Esophagus squamous epithelium (tissue), 5 donors: Measurements from ENCODE around the gene BZW1. TPM values are rescaled to one million over a fixed set of nuclear protein-coding genes. Genes with fewer than 3 reads are reported as not detected.

Experiments used
- DNase-seq: peaks from one replicate; lab custom pipeline; 2025; lab: John Stamatoyannopoulos, UW
- H3K27ac ChIP-seq, 4 donors: fragments of 200-600 bp; sonication (generic); one replicate each; pipeline ENCODE4 v1.5.1; 2016 to 2019; ENCODE audit warnings: mild to moderate bottlenecking in 1 of 4
- H3K27me3 ChIP-seq, 4 donors: fragments of 200-600 bp; sonication (generic); 1 replicate in 3 of 4; 2 replicates in 1 of 4; pipeline versions ENCODE4 v1.5.1 to v1.6.0; 2017 to 2021; ENCODE audit warnings: antibody characterized with exemption in 1 of 4
- H3K36me3 ChIP-seq, 3 donors: fragments of 200-600 bp; sonication (generic); one replicate each; pipeline ENCODE4 v1.5.1; 2016 to 2019
- H3K4me1 ChIP-seq, 3 donors: fragments of 200-600 bp; sonication (generic); one replicate each; pipeline ENCODE4 v1.5.1; 2017 to 2019
- H3K4me3 ChIP-seq, 4 donors: fragments of 200-600 bp; sonication (generic); 1 replicate in 3 of 4; 2 replicates in 1 of 4; pipeline ENCODE4 v1.5.1; 2016 to 2019; ENCODE audit warnings: mild to moderate bottlenecking in 2 of 4, moderate library complexity in 1 of 4
- H3K9me3 ChIP-seq, 3 donors: fragments of 200-600 bp; sonication (generic); one replicate each; pipeline ENCODE4 v1.5.1; 2016 to 2019
- POLR2A ChIP-seq, 4 donors: fragments of 450-650 bp; IDR thresholded peaks; one replicate each; pipeline ENCODE4 v1.6.1; 2017; ENCODE audit warnings: antibody characterized with exemption in 4 of 4, mild to moderate bottlenecking in 4 of 4, moderate library complexity in 3 of 4
- WGBS, 2 donors: methylation state at CpG; one replicate each; pipeline ENCODE4 v1.1.5; 2018; 5-methylcytosine and 5-hydroxymethylcytosine counted together
- intact Hi-C: fragments of 100-400 bp; cut with DNase I; formaldehyde crosslinking; loops from one replicate; pipeline ENCODE4 v1.15.0; 2022
- small RNA-seq, 4 donors: library from RNA; depleted of rRNA; stranded (forward); fragments of <200 nt; gene quantifications; one replicate each; pipeline ENCODE3, GENCODE V24; 2016
- total RNA-seq, 4 donors: library from RNA; depleted of rRNA; stranded (reverse); fragments of >200 nt; gene quantifications; one replicate each; pipeline ENCODE4 v1.1.0, GENCODE V29; 2016
- TF ChIP-seq, protein P1 (sequence below), 6 experiments: fragments of 450-650 bp in 4 of 6; fragments of 200-600 bp in 2 of 6; sonication (generic) in 2 of 6; IDR thresholded peaks; one replicate each; pipeline ENCODE4 v1.5.1; 2016 to 2019; ENCODE audit warnings: antibody characterized with exemption in 6 of 6, mild to moderate bottlenecking in 4 of 6, moderate library complexity in 4 of 6
- donor health status: DM: yes; HTN: yes; CAD: no.

The BZW1 gene
- total RNA-seq, 4 donors from 2014 or later: 129 to 303 (median 251) TPM

DNA sequence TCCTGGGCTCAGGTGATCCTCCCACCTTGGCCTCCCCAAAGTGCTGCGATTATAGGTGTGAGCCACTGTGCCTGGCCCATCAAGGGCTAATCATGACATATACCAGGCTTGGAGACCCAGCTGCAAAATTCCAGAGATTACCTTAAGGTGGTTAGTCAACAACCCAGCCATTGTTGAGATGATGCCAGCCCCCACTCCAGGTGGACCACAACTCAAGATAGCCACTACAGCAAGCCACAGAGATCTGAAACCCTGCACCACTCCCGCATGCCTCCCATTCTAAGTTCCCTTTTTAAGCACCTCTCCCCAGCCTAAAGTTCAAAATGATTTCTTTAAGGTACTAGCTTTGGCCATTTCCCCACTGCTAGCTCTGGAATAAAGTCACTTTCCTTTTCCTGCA is 57.3 kb downstream of the BZW1 start:
- Histone ChIP-seq H3K4me1 (peaks cover 5 to 30% (median 9%) of the 10 kb centered on the region in 3 donors), H3K9me3 (no peaks in the 10 kb centered on the region), H3K27ac (no peak overlapping the region), H3K27me3 (no peaks in the 10 kb centered on the region), H3K36me3 (peaks cover 0 to 42% (median 0%) of the 10 kb centered on the region in 3 donors), H3K4me3 (no peak overlapping the region)
- intact Hi-C loops: no loop called here
- 85 to 93% methylated on average over 2 of the region's 2 CpGs for WGBS, 2 donors
- no peak for DNase-seq
- TF ChIP-seq, protein P1, sequence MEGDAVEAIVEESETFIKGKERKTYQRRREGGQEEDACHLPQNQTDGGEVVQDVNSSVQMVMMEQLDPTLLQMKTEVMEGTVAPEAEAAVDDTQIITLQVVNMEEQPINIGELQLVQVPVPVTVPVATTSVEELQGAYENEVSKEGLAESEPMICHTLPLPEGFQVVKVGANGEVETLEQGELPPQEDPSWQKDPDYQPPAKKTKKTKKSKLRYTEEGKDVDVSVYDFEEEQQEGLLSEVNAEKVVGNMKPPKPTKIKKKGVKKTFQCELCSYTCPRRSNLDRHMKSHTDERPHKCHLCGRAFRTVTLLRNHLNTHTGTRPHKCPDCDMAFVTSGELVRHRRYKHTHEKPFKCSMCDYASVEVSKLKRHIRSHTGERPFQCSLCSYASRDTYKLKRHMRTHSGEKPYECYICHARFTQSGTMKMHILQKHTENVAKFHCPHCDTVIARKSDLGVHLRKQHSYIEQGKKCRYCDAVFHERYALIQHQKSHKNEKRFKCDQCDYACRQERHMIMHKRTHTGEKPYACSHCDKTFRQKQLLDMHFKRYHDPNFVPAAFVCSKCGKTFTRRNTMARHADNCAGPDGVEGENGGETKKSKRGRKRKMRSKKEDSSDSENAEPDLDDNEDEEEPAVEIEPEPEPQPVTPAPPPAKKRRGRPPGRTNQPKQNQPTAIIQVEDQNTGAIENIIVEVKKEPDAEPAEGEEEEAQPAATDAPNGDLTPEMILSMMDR (IDR thresholded peaks at IDR 0.05): no peak
- TF ChIP-seq POLR2A (IDR thresholded peaks at IDR 0.05): no peak

DNA sequence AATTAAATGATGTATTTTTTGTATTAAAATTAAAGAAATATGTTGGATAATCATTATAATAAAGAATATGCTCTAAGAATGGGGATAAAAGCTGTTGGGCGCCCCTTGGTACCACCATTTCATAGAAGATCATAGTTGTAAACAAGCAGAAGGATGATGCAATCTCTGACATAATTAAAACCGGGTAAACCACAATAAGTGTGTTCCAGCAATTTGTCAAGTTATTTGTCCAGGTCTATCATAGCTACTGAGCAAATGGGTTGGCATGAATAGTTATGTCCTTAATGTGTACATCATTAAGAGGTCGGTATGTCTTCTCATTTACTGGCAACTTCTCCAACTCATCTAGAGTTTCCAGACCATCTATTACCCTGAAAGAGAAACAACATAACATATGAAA is 59.4 kb downstream of the BZW1 start:
- no peaks in the 10 kb centered on the region for H3K27me3 ChIP-seq
- H3K27ac ChIP-seq: no peak overlapping the region
- peaks cover 0 to 15% (median 5%) of the 10 kb centered on the region in 3 donors for H3K4me1 ChIP-seq
- peaks cover 8 to 63% (median 8%) of the 10 kb centered on the region in 3 donors for H3K36me3 ChIP-seq
- no peaks in the 10 kb centered on the region for H3K9me3 ChIP-seq
- DNase-seq: no peak
- WGBS, 2 donors: 61 to 69% methylated on average over 3 of the region's 3 CpGs
- no peak for TF ChIP-seq POLR2A (IDR thresholded peaks at IDR 0.05)
- TF ChIP-seq, protein P1 (IDR thresholded peaks at IDR 0.05): no peak
- intact Hi-C loops: no loop called here
- no peak overlapping the region for H3K4me3 ChIP-seq

DNA sequence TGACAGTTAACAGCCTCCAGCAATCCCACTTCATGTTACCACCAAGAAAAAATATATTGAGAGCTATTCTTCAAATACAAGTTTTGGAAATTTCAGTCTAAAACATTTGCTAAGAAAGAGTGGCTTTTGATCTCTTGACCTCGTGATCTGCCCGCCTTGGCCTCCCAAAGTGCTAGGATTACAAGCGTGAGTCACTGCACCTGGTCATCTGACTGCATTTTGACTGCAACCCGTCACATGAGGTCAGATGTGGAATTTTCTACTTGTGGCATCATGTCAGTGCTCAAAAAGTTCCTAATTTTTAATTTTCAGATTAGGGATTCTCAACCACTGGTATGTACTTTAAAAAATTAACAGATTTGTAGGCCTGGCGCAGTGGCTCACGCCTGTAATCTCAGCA is 61.9 kb downstream of the BZW1 start:
- Histone ChIP-seq H3K27ac (no peak overlapping the region), H3K36me3 (peaks cover 8 to 87% (median 9%) of the 10 kb centered on the region in 3 donors), H3K27me3 (no peaks in the 10 kb centered on the region), H3K4me1 (no peaks in the 10 kb centered on the region), H3K9me3 (no peaks in the 10 kb centered on the region), H3K4me3 (no peak overlapping the region)
- TF ChIP-seq POLR2A (IDR thresholded peaks at IDR 0.05): no peak
- TF ChIP-seq, protein P1 (IDR thresholded peaks at IDR 0.05): no peak
- DNase-seq: no peak
- intact Hi-C loops: no loop called here
- 89 to 90% methylated on average over 5 to 6 of the region's 6 CpGs for WGBS, 2 donors

Small RNAs within 50 kb of the gene (small RNA-seq; reads per million reads assigned to genes)
- gene RF00019: 0 reads per million in 4 donors
- gene RNA5SP115: 0 reads per million in 4 donors
- 0 reads per million in 4 donors for gene RNU1-133P
- gene RNU6-31P: 0.07 to 2.2 (median 0.47) reads per million in 4 donors

Other genes with a start within 250 kb of the BZW1 start
- gene AOX1, start 225.9 kb upstream of the BZW1 start, total RNA-seq: 10 to 100 TPM in 2 of 4 donors, 1 to 10 TPM in 2; 3.2 to 69.4 (median 14.6) TPM
- 100 to 1,000 TPM in 1 of 4 donors, 10 to 100 TPM in 3; 59.4 to 161 (median 74.7) TPM for gene CLK1, start 52.7 kb downstream of the BZW1 start, total RNA-seq
- gene PPIL3, start 77.2 kb downstream of the BZW1 start, total RNA-seq: 10 to 100 TPM; 10.2 to 31.5 (median 12.8) TPM
- gene NIF3L1, start 77.5 kb downstream of the BZW1 start, total RNA-seq: 10 to 100 TPM; 13.5 to 24.0 (median 19.2) TPM
- gene ORC2, start 151.8 kb downstream of the BZW1 start, total RNA-seq: 10 to 100 TPM in 3 of 4 donors, 1 to 10 TPM in 1; 6.2 to 22.5 (median 12.9) TPM